NB4 (cell line): ENCODE measurements around the gene RASGRP3.
A peak's percentile ranks its signal among the peaks of the same experiment; 100 is the strongest.

Experiments
- DNase-seq: peaks from one replicate; pipeline ENCODE4 v3.0.0; 2010; ENCODE audit warnings: low read depth
- H3K4me3 ChIP-seq: one replicate; pipeline ENCODE4 v1.5.1; 2011; ENCODE audit warnings: mild to moderate bottlenecking, low read depth, low read length, moderate library complexity
- MAX ChIP-seq: IDR thresholded peaks from 2 replicates; pipeline ENCODE4 v1.6.1; 2011; ENCODE audit warnings: low read depth, low read length
- MYC ChIP-seq: IDR thresholded peaks from 2 replicates; pipeline ENCODE4 v1.6.1; 2011; ENCODE audit warnings: low read depth, low read length
- POLR2A ChIP-seq: IDR thresholded peaks from 2 replicates; pipeline ENCODE4 v1.6.1; 2011; ENCODE audit warnings: mild to moderate bottlenecking; ENCODE audit not compliant: insufficient read length; ENCODE audit errors: extremely low read depth
- TF ChIP-seq, protein P1 (sequence below): IDR thresholded peaks from one replicate; pipeline ENCODE4 v1.5.1; 2012; ENCODE audit warnings: low read depth, low read length

Gene RASGRP3

DNA sequence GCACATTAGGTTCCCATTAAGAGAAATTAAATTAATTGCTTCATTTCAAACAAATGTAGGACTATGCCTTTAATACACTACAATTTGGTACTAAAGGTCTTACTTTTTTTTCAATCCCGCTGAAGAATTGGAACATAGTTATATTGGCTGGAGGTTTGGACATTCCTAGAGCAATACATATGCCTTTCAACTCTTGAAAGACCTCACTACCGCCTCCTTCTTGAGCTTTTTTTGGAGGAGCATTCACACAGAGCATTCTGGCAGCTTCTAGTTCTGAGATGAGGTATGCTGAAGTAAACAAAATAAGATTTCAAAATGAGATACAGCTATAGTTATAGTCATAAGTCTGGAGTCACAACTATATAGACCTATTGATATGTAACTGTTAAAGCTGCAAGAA lies 111.8 kb downstream of the RASGRP3 start:
- H3K4me3 ChIP-seq = no peak overlapping the region
- no peak for TF ChIP-seq POLR2A
- TF ChIP-seq MYC = no peak
- no peak for TF ChIP-seq MAX
- TF ChIP-seq, protein P1, sequence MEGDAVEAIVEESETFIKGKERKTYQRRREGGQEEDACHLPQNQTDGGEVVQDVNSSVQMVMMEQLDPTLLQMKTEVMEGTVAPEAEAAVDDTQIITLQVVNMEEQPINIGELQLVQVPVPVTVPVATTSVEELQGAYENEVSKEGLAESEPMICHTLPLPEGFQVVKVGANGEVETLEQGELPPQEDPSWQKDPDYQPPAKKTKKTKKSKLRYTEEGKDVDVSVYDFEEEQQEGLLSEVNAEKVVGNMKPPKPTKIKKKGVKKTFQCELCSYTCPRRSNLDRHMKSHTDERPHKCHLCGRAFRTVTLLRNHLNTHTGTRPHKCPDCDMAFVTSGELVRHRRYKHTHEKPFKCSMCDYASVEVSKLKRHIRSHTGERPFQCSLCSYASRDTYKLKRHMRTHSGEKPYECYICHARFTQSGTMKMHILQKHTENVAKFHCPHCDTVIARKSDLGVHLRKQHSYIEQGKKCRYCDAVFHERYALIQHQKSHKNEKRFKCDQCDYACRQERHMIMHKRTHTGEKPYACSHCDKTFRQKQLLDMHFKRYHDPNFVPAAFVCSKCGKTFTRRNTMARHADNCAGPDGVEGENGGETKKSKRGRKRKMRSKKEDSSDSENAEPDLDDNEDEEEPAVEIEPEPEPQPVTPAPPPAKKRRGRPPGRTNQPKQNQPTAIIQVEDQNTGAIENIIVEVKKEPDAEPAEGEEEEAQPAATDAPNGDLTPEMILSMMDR = no peak
- DNase-seq = no peak

DNA sequence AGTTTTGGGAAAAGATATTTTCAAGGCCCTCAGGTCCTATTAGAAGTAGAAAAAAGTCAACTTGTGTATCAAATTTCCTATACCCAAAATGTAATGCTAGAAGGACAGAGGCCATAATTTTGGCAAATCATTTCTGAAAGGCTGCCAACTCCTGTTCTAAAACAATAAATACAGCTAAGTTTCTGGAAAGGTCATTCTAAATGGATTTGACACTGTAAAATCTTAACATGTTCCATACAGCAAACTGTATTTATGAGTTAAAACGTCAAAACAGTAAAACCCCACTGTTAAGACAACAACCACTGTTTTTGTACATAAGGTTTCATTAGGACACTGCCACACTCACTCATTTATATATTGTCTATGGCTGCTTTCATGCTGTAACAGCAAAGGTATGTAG lies 113.0 kb downstream of the RASGRP3 start:
- TF ChIP-seq POLR2A = no peak
- no peak for TF ChIP-seq MYC
- TF ChIP-seq, protein P1 = no peak
- TF ChIP-seq MAX = no peak
- no peak for DNase-seq
- H3K4me3 ChIP-seq = no peak overlapping the region

DNA sequence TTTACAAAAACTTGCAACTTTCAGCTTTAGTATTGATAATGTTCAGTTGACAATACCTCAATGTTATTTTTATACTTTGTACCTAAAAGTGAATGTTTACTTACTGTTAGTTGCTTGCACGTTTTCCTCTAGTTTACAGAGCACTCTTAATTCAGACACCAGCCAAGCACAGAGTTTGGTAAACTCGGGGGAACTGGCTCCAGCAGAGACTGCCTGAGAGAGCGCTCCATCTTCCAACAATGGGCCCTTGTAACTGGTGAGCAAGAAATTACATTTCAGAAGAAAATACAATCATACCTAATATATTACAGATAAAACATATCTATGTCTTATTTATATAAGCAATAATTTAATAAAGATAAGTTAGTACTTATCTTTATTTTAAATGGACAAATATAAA lies 118.9 kb downstream of the RASGRP3 start:
- TF ChIP-seq POLR2A (no peak), MAX (no peak), MYC (no peak)
- TF ChIP-seq, protein P1 = no peak
- H3K4me3 ChIP-seq = no peak overlapping the region
- no peak for DNase-seq

GRCh38 chr2:33597026-33597425 lies 120.6 kb downstream of the RASGRP3 start:
- H3K4me3 ChIP-seq = peak overlapping the region; percentile 92
- TF ChIP-seq, protein P1 = no peak
- no peak for TF ChIP-seq MYC
- no peak for TF ChIP-seq POLR2A
- no peak for TF ChIP-seq MAX
- DNase-seq = no peak

GRCh38 chr2:33598561-33599174 lies 122.2 kb downstream of the RASGRP3 start:
- peak; percentile 80 for DNase-seq
- TF ChIP-seq, protein P1 = no peak
- peak; percentile 32; the same call in 1 of the 2 replicates for TF ChIP-seq MYC
- H3K4me3 ChIP-seq = peak overlapping the region; percentile 92

GRCh38 chr2:33599175-33599942 lies 122.9 kb downstream of the RASGRP3 start, which contains the start of gene FAM98A:
TSS of gene FAM98A (minus strand) at chr2:33599299. CDS start at chr2:33599221, 78 bp downstream.
- peak within 1 kb of the TSS; percentile 92 for H3K4me3 ChIP-seq
- DNase-seq = peak; percentile 99
- TF ChIP-seq POLR2A (peak; percentile 61), MAX (peak; percentile 73; the same call in 1 of the 2 replicates), MYC (peak; percentile 68)
- TF ChIP-seq, protein P1 = no peak
